NB4 (cell line): ENCODE measurements around the gene HJURP.
A peak's percentile ranks its signal among the peaks of the same experiment; 100 is the strongest.
"Not testable (repeated sequence)": the region's sequence is repeated elsewhere in the genome, so short reads cannot be mapped to it uniquely, and the experiment has no call there.

Source experiments
- DNase-seq: peaks from one replicate; pipeline ENCODE4 v3.0.0; 2010; ENCODE audit warnings: low read depth
- H3K4me3 ChIP-seq: one replicate; pipeline ENCODE4 v1.5.1; 2011; ENCODE audit warnings: mild to moderate bottlenecking, low read depth, low read length, moderate library complexity
- CTCF ChIP-seq: IDR thresholded peaks from one replicate; pipeline ENCODE4 v1.5.1; 2012; ENCODE audit warnings: low read depth, low read length
- MAX ChIP-seq: IDR thresholded peaks from 2 replicates; pipeline ENCODE4 v1.6.1; 2011; ENCODE audit warnings: low read depth, low read length
- MYC ChIP-seq: IDR thresholded peaks from 2 replicates; pipeline ENCODE4 v1.6.1; 2011; ENCODE audit warnings: low read depth, low read length
- POLR2A ChIP-seq: IDR thresholded peaks from 2 replicates; pipeline ENCODE4 v1.6.1; 2011; ENCODE audit warnings: mild to moderate bottlenecking; ENCODE audit not compliant: insufficient read length; ENCODE audit errors: extremely low read depth

The HJURP gene

GRCh38 chr2:233882353-233882752 is 28.0 kb upstream of the HJURP start:
- no peak overlapping the region for H3K4me3 ChIP-seq

GRCh38 chr2:233872125-233872524 is 17.8 kb upstream of the HJURP start:
- not testable (repeated sequence) for H3K4me3 ChIP-seq
- peak; percentile 68 for DNase-seq

More at GRCh38 chr2:233882353-233882752, 28.0 kb upstream of the HJURP start:
- TF ChIP-seq CTCF = no peak
- no peak for TF ChIP-seq MAX
- no peak for TF ChIP-seq POLR2A
- no peak for TF ChIP-seq MYC
- DNase-seq = no peak

GRCh38 chr2:233871432-233871831 is 17.1 kb upstream of the HJURP start:
- no peak for DNase-seq
- TF ChIP-seq CTCF = no peak
- TF ChIP-seq MYC = no peak
- TF ChIP-seq POLR2A = no peak
- no peak for TF ChIP-seq MAX
- H3K4me3 ChIP-seq = no peak overlapping the region

- DNase-seq = peak; percentile 75
- peak within 1 kb of the TSS; percentile 78 for H3K4me3 ChIP-seq
- no peak for TF ChIP-seq MAX
- no peak for TF ChIP-seq CTCF
- TF ChIP-seq MYC = no peak
- peak; percentile 21 for TF ChIP-seq POLR2A
Measured at GRCh38 chr2:233867993-233868532, 13.7 kb upstream of the HJURP start, which contains the start of gene MSL3B. MSL3B (minus strand) TSS chr2:233868386.

GRCh38 chr2:233866479-233866878 is 12.1 kb upstream of the HJURP start:
- H3K4me3 ChIP-seq = no peak overlapping the region
- TF ChIP-seq POLR2A (no peak), MYC (no peak), CTCF (no peak), MAX (no peak)
- DNase-seq = no peak

- DNase-seq = peak; percentile 36
- H3K4me3 ChIP-seq = no peak overlapping the region
- TF ChIP-seq POLR2A = no peak
- TF ChIP-seq MAX = no peak
- TF ChIP-seq CTCF = peak; percentile 49
- no peak for TF ChIP-seq MYC
Measured at GRCh38 chr2:233865838-233866237, 11.5 kb upstream of the HJURP start.
